AG04449 (cell line): ENCODE data around the gene RALY.

Experiments
- CTCF ChIA-PET: fragments of 350-600 bp; formaldehyde crosslinking; extraction: SDS; loops from one replicate; lab custom pipeline; 2021; ENCODE audit warnings: antibody characterized with exemption; lab: Yijun Ruan, JAX
- POLR2A ChIA-PET: fragments of 400-600, 350-600 bp; formaldehyde crosslinking; extraction: SDS; loops from one replicate; lab custom pipeline; 2020; ENCODE audit warnings: antibody characterized with exemption, inconsistent platforms; lab: Yijun Ruan, JAX
- DNase-seq: peaks from one replicate; pipeline ENCODE4 v3.0.0-alpha.2; 2010; ENCODE audit warnings: low read depth, low spot score
- H3K4me3 ChIP-seq: 2 replicates; pipeline ENCODE4 v1.5.1; 2011; ENCODE audit warnings: low read depth, mild to moderate bottlenecking, control low read depth, low read length
- CTCF ChIP-seq: IDR thresholded peaks from one replicate; pipeline ENCODE4 v1.5.1; 2011; ENCODE audit warnings: mild to moderate bottlenecking, moderate library complexity, low read length, control low read depth, inconsistent platforms; ENCODE audit not compliant: insufficient read depth; ENCODE audit errors: missing control alignments

Gene RALY

GRCh38 chr20:34105978-34106675 lies 112.4 kb downstream of the RALY start:
- no peak for DNase-seq
- TF ChIP-seq CTCF = no peak
- CTCF ChIA-PET = interaction anchor here (0.9 kb wide), 1 partner anchor 35 kb away, joined by 3 read pairs; no protein-coding TSS in a partner anchor
- POLR2A ChIA-PET = interaction anchor here (0.6 to 1.6 kb wide), 2 partner anchors 11 to 23 kb away, joined by 3 to 5 read pairs; no protein-coding TSS in a partner anchor
- H3K4me3 ChIP-seq = no peak overlapping the region

- no peak overlapping the region for H3K4me3 ChIP-seq
- DNase-seq = no peak
- ChIA-PET POLR2A (interaction anchor here (0.7 kb wide), 1 partner anchor 247 kb away, joined by 4 read pairs; no protein-coding TSS in a partner anchor), CTCF (interaction anchor here (0.9 to 1.3 kb wide), 5 partner anchors 13 to 247 kb away, joined by 3 to 4 read pairs (median 3); no protein-coding TSS in a partner anchor)
- no peak for TF ChIP-seq CTCF
Observed at GRCh38 chr20:34108616-34109174, 115.0 kb downstream of the RALY start.

GRCh38 chr20:34109442-34109841 lies 115.7 kb downstream of the RALY start:
- DNase-seq = no peak
- ChIA-PET CTCF (interaction anchor here (1.1 to 1.2 kb wide), 2 partner anchors 14 to 247 kb away, joined by 3 read pairs; no protein-coding TSS in a partner anchor), POLR2A (interaction anchor here (0.7 kb wide), 1 partner anchor 248 kb away, joined by 4 read pairs; no protein-coding TSS in a partner anchor)

GRCh38 chr20:34110025-34110744 lies 116.5 kb downstream of the RALY start:
- POLR2A ChIA-PET = no interaction called here
- TF ChIP-seq CTCF = no peak
- CTCF ChIA-PET = interaction anchor here (1.1 kb wide), 1 partner anchor 247 kb away, joined by 3 read pairs; no protein-coding TSS in a partner anchor
- H3K4me3 ChIP-seq = peak overlapping the region; percentile 92
- DNase-seq = no peak

More at GRCh38 chr20:34109442-34109841, 115.7 kb downstream of the RALY start:
- no peak overlapping the region for H3K4me3 ChIP-seq
- TF ChIP-seq CTCF = no peak

- no peak for DNase-seq
- POLR2A ChIA-PET = interaction anchor here (0.7 to 2.2 kb wide), 3 partner anchors 14 to 300 kb away, joined by 3 to 14 read pairs (median 7); partner anchors contain the start of genes CHMP4B and RALY
- CTCF ChIA-PET = interaction anchor here (1.9 kb wide), 1 partner anchor 8 kb away, joined by 5 read pairs; no protein-coding TSS in a partner anchor
- TF ChIP-seq CTCF = no peak
- peak overlapping the region; percentile 92 for H3K4me3 ChIP-seq
Observed at GRCh38 chr20:34110745-34111641, 117.3 kb downstream of the RALY start.
